GM19395 (cell line): Measurements from ENCODE around the gene SH3PXD2A.
"Not testable (repeated sequence)": the region's sequence is repeated elsewhere in the genome, so short reads cannot be mapped to it uniquely, and the experiment has no call there.

Experiments
- ATAC-seq: cut with Tn5 transposase; IDR thresholded peaks from one replicate; pipeline ENCODE4 v1.9.1; 2021; ENCODE audit warnings: mild to moderate bottlenecking, moderate library complexity; ENCODE audit not compliant: unreplicated experiment

The SH3PXD2A gene

DNA sequence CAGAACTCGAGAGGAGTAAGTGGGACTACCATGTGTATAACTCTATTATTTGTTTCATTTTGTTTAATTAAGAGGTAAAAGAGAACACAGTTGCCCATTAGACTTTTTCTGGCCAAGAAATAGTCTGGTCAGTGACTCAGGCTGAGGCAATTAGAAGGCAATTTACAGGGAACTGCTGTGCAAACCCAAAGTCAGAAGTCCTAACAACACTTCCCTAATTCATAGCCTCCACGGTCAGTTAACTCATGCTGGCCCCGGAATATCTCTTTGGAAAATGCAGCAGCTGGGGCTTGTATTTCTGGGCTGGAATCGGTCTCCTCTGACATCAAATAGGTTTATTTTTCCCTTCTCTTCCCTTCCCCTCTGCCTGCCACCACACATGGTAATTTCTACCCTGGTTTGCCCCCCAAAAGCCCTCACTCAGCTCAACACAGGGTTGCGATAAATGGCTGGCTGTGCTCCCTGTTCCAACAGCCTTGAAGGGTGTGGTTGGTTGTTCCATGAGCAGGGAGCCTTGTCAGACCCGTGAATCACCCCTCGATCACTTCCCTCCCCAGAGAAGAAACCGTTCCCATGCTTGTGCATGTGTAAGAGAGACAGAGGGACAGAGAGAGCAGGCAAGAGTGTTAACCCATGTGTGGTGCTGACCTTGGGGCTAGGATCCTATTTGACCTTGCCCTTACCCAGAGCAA, 5.3 kb downstream of the SH3PXD2A start:
- ATAC-seq = no peak

DNA sequence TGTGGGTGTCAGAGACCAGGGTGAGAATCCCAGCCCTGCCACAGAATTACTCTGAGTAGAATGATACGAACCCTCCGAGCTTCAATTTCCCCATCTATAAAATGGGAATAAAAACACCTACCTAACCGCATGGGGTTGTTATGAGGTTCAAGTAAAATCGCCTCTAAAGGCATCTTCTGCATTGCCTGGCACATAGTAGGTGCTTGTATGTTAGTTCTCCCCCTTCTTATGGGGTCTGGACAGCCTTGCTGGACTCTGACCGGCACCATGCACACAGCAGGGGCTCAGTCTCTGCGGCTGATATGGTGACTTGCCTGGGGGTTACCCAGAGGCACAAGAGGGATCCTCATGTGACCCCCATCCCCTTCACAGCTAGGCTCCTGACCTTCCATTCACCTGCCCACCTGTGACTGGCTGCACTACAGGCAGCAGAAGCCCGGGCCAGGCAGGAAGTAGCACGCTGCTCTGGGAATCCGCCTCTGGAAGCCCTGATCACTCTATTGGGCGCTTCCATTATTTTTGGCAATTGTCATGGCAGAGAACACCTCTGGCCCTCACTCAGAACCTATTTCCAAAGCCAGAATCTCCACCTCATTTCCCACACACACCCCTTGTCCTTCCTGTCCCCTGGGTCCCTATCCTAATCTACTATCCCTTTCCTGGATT, 6.0 kb downstream of the SH3PXD2A start:
- no peak for ATAC-seq

DNA sequence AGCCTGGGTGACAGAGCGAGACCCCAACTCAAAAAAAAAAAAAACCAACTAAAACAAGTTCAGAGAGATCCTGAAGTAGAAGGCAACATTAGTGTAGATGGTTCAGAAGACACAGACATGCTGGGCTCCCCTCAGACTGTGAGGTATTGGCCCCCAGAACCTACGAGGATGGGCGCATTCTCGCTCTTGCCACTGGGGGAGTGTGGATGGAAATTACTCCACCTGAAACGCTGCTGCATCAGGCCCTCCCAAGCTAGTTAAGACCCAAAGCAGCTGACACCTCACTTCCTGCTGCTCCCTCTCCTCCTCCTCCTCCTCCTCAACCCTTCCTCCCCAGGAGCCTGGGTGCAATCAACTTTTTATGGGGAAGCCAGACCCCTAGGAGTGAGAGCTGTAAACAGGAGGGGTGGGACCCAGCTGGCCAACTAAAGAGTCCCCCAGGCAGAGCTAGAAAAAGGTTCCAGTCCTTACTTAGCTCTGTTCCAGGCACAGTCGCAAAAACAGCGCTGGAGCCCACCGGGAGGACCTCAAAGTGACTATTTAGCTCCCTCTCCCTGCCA, 7.4 kb downstream of the SH3PXD2A start:
- ATAC-seq = no peak

DNA sequence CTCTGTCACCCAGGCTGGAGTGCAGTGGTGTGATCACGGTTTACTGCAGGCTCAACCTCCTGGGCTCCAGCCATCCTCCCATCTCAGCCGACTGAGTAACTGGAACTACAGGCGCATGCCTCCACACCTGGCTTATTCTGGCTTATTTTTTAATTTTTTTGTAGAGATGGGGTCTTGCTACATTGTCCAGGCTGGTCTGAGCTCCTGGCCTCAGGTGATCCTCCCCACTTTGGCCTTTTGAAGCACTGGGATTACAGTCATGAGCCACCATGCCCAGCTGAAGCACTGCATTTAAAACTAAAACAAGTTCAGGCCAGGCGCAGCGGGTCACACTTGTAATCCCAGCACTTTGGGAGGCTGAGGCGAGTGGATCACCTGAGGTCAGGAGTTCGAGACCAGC, 8.0 kb downstream of the SH3PXD2A start:
- no peak for ATAC-seq

DNA sequence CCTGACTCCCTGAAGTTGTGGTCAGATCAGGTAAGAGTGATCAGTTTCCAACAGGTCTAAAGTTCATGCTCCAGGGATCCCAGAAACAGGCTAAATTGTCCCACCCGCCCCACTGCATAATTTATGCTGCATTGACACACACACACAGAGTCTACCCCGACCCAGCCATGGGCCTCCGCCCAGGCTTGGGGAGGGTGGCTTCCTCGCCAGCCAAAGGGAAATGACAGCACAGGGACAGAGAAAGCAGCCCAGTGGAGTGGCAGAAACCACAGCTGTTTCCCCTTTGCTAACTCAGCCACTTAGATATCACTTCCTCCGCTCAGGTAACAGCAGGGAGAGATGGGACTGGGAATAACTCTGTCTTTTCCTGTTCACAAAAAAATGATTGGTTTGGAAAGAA, 9.4 kb downstream of the SH3PXD2A start:
- no peak for ATAC-seq

DNA sequence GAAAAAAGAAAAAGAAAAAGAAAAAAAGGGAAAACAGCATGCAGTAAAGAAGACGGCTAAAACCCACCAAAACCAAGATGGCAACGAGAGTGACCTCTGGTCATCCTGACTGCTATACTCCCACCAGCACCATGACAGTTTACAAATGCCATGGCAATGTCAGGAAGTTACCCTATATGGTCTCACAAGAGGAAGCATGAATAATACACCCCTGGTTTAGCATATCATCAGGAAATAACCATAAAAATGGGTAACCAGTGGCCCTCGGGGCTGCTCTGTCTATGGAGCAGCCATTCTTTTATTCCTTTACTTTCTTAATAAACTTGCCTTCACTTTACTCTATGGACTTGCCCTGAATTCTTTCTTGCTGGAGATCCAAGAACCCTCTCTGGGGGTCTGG, 10.0 kb downstream of the SH3PXD2A start:
- not testable (repeated sequence) for ATAC-seq

DNA sequence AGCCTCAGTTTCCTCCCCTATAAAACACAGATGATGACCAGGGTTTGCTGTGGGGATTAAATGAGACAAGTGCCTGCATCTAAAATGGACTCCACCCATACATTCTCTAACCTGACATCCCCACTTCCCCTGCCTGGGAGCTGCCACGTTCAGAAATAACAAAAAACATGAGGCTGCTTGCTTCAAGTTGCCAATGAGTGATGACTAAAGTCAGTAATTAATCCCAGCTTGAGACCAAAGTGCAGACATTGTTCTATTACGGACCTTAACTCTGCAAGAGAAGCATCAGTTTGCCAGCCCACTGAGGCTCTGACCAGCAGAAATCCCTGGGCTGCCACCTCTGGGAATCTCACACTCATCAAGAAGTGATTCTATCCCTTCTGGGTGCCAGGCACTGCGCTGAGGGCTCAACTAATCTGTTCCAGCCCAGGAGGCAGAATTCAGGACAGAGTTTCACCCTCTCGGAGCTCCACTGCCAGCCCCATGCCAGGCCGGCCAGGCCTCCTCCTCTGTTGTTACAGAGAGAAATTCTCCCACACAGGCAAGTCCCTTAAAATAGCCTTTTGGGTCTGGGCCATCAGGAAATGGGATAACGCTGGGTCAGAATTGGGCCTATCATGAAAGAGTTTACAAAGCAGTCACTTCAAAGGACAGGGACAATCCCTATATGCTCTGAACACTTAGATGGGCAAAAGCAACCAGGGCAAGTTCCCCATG, 11.4 kb downstream of the SH3PXD2A start:
- no peak for ATAC-seq

DNA sequence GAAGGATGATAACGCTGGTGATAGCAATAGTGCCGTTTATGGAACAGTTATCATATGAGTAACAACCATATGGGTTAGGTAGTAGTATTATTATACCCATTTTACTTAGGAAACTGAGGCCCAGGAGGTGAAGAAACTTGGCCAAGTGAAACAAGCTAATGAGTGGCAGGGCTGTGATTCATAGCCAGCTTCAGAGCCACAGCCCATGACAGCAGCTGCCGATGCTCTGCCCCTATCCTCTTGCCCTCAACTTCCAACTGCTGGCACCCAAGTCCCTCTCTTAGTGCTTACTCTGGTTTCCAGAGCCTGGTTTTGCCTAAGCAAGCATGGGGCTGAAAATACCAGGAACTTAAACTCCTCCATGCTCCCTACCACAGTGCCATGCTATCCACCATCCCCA, 12.3 kb downstream of the SH3PXD2A start:
- ATAC-seq = no peak

DNA sequence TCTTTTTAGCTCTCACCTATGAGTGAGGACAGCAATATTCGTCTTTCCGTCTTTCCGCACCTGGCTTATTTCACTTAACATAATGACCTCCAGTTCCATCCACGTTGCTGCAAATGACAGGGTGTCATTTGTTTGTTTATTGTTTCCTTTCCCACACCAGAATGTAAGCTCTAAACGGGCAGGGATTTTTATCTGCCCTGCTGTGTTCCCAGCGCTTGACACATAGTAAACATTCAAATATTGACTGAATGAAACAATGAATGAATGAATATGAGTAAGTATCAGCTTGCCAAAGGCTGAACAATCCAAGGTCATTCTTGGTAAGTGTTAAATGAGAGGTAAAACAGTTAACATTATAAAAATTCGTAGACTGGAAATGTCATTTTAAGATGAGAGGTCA, 12.8 kb downstream of the SH3PXD2A start:
- no peak for ATAC-seq

DNA sequence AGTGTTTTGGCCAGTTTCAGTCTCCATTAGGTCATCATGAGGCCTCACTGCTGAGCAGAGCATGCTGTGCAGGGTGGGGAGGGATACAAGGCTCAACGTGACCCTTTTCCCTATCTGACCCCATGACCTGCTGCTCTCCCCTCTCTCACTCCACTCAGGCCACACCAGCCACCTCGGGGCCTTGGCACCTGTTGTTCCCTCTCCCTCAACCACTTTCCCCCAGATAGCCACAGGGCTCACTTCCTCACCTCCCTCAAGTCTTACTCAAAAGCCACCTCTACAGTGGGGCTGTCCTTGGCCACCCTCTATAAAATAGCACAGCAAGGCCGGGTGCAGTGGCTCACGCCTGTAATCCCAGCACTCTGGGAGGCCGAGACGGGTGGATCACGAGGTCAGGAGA, 13.9 kb downstream of the SH3PXD2A start:
- no peak for ATAC-seq

DNA sequence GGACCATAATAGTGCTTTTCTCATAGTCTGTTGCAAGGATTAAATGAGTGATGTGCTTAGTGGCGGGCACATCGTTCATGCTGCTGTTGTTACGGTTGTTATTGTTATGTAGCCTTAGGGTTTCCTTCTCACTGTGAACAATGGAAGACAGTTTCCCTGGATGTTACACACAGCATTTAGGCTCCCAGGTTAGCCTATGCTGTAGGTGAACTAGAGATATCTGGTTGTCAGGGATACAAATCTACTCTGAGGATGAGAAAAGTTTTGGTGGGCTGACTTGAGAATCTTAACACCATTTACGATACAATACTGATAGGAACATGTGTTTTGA, 14.7 kb downstream of the SH3PXD2A start:
- ATAC-seq = no peak

DNA sequence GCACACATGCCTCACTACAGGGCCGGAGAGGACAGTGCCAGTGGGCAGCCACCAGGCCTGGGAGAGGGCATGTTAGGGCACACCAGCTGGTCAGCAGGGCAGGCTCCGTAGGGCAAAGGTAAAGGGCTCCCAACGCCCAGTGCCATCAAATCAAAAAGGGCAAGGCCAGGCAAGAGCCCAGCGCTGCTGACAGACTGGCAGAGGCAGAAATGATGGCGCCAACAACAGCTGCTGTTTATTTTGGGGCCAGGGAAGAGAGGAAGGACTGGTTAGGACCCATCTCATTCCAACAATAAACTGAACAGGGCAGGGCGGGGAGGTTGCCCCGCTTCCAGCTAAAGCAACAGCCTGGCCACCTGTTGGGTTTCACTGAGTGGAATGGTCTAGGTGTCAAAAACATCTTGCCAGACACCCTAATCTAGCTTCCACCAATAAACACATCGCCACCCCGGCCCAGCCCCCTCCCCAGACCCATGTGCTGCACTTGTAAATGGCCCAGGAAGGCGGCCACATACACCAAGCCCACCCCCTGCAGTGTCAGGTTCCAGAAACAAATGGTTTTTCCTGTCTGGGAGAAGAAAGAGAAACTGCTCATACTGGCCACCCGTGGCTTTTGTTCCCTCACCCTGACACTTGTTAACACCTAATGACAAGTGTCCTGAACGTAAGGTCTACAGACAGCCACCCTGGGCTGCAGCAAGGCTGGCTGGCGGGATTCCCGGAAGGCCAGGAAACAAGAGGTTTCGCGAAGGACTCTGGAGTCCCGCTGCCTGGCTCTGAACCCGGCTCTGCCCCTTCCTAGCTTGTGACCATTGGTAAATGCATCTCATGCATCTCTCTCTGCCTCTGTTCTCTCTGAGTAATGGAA, 15.3 kb downstream of the SH3PXD2A start:
- no peak for ATAC-seq

DNA sequence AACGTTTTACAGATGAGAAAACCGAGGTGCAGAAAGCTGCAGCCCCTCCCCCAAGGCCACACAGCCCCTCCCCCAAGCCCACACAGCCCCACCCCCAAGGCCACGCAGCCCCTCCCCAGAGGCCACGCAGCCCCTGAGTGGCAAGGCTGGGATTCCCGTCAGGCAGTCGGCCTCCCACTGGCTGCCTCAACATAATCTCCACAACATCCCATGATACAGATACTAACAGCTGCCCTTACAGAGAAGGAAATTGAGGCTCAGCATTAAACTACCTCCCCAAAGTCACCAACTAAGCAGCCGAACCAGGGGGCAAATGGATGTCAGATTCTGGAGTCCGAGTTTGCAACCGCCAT, 15.9 kb downstream of the SH3PXD2A start:
- no peak for ATAC-seq

DNA sequence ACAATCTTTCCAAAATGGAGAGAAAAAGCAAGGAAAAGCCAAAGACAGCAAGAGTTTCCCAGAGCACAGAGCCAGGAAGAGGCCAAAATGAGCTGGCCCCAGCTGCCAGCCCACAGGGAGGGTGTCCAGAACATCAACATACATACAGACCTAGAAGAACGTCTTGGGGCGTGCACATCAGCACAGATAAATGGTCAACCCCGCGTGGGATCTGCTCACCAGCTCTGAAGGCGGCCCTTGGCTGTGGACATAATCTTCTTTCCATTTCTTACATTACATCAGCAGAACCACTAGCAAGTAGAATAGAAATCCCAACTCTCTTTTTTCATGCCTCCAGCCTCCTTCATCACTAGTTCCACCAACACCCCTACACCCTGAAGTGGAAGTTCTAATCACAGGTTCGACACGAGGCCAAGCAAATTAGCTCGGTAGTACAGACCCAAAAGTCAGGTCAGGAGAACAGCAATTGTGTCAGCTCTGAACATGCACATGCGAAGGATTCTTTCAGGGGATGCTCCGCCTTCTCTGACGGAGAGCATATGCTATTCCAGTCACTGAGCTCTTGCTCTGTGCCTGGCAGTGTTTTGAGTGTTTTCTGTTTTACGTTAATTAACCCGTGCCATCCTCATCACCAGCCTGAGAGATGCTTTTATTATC, 16.4 kb downstream of the SH3PXD2A start:
- ATAC-seq = no peak

DNA sequence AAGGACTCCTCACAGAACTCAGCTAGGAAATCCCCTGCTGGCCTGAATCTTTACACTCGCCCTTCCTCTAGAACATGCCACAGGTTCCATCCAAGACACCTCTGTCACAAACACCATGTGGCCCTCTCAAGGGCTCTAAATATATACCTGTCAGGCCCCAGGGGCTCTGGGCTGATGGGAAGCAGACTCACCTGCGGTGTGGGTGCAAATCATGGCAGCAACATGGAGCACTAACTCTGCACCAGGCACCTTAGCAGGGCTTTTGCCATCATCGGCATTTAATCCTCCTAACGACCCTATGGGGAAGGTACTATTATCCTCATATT, 17.3 kb downstream of the SH3PXD2A start:
- no peak for ATAC-seq

DNA sequence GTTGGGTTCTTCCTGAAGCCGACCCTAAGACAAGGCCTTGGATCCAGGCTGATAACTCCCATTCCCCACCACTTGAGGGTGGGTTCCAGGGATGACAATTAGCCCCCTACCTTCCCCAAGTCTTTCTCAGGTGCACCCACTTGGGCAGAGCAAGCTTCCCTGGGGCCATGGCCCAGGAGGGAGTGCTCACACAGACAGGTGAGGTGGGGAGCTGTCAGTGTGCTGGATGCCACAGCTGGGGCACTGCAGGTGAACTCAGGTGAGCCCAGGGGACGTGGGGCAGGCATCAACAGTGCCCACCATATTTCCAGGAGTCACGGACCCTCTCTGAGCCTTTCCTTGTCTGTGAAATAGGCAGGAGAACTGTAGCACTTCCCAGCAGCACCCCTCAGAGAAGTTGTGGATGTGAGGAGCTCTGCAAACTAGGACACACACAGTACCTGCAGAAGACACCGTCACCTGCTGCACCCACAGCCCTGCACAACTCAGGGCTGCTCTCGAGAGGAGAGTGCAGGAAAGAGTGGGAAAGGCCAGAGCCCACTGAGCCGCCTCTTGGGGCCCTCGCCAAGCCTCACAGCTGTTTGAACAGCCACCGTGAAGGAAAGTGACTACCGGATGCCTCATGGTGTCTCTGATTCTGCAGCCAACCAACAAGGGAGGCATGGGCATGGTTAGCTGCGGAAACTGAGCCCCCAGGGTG, 17.9 kb downstream of the SH3PXD2A start:
- ATAC-seq = no peak

DNA sequence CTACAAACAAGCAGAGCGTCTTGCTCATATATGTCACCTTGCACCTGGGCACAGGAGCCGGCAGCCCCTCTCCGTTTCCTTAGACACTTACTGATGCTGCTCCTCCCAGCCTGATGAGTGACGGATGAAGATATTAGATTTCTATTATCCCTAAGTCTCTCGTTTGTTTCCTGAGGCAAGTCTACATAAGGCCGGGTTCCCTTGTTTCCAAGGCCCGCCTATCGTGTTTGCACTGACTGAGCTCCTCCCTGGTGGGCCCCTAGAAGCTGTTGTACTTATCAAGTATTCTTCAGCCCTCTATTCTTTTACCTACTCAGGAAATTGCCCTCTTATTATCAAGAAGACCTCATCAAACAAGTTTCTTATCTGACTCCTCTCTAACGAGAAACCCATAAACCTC, 18.5 kb downstream of the SH3PXD2A start:
- no peak for ATAC-seq

DNA sequence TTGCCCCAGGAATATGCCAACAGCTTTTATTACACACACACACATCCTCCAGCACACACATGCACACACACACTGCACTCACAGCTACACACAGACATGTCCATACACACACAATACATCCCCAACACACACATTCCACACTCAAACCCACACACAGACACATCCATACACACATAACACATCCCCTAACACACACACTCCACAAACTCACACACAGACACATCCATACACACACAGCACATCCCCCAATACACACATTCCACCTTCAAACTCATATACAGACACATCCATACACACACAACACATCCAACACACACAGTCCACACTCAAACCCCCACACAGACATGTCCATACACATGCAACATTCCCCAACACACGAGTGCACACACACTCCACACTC, 19.1 kb downstream of the SH3PXD2A start:
- no peak for ATAC-seq

DNA sequence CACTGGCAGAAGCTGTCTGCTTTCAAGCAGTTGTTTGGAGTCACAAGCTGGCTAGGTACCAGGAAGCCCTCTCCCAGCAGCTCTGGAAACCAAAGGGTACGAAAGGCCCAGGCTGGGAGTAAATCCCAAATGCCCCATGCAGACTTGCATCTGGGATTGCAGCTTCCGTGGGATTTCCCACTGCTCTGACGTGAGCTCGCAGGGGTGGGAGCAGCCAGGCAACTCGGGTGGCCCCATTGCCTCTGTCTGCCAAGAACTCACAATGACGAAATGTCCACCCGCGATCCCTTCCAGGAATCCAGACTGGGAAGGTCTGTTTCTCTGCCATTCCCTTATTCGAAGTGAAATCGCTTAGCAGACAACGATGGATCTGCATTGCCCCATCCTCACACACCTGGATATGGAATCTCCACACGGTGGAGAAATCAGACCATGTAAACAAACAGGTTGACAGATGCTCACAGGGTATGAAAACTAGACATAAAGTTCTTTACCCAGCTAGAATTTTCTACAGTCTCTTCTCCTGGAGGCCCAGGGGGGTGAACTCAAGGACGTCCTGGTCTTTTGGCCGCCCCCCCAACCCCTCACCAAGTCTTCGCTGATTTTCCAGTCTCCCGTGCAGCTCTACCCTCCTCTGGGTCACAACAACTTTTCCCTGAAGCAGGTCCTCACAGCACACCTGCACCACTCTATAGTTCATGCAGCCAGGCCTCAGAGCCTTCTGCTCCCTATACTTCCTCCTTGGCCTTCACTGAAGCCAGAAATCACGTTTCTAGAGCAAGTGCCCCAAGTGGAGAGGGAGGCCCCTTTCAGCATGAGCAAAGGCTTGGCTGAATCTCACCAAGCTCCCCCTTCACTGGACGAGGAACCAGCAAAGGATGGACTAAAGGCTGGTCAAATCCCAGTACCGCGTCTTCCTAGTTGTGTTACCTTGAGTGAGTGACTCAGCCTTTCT, 20.0 kb downstream of the SH3PXD2A start:
- no peak for ATAC-seq
